GM19240 (cell line): ENCODE data around the gene LYST.
A peak's percentile ranks its signal among the peaks of the same experiment; 100 is the strongest.
"Not testable (repeated sequence)": the region's sequence is repeated elsewhere in the genome, so short reads cannot be mapped to it uniquely, and the experiment has no call there.

Experiments
- DNase-seq: peaks from one replicate; pipeline ENCODE4 v3.0.0; 2011; ENCODE audit warnings: low spot score; ENCODE audit not compliant: insufficient read length

The LYST gene

GRCh38 chr1:235670157-235670776, 196.4 kb downstream of the LYST start:
- no peak for DNase-seq

GRCh38 chr1:235669277-235669676, 197.4 kb downstream of the LYST start:
- no peak for DNase-seq

- DNase-seq, result no peak
Observed at GRCh38 chr1:235663628-235664027, 203.1 kb downstream of the LYST start.

GRCh38 chr1:235661568-235661967, 205.1 kb downstream of the LYST start:
- DNase-seq, result no peak

GRCh38 chr1:235659186-235659771, 207.4 kb downstream of the LYST start:
- no peak for DNase-seq

GRCh38 chr1:235657747-235658526, 208.8 kb downstream of the LYST start:
- DNase-seq, result no peak

GRCh38 chr1:235657269-235657668, 209.4 kb downstream of the LYST start:
- no peak for DNase-seq

- DNase-seq, result no peak
Observed at GRCh38 chr1:235652364-235652763, 214.3 kb downstream of the LYST start.

- DNase-seq, result no peak
Observed at GRCh38 chr1:235651170-235651806, 215.4 kb downstream of the LYST start.

- DNase-seq, result no peak
Observed at GRCh38 chr1:235650341-235651169, 216.2 kb downstream of the LYST start.

- no peak for DNase-seq
Observed at GRCh38 chr1:235649368-235650163, 217.1 kb downstream of the LYST start, which contains the start of gene GNG4. TSS of gene GNG4 (minus strand) at chr1:235649784. CDS start at chr1:235583838, 65,946 bp downstream.

GRCh38 chr1:235648954-235649367, 217.7 kb downstream of the LYST start:
- peak; percentile 45 for DNase-seq

- DNase-seq, result no peak
Observed at GRCh38 chr1:235648407-235648907, 218.2 kb downstream of the LYST start.

GRCh38 chr1:235647537-235647936, 219.2 kb downstream of the LYST start:
- not testable (repeated sequence) for DNase-seq

- DNase-seq, result no peak
Observed at GRCh38 chr1:235646463-235646862, 220.2 kb downstream of the LYST start.

GRCh38 chr1:235644693-235645305, 221.9 kb downstream of the LYST start:
- no peak for DNase-seq

- no peak for DNase-seq
Observed at GRCh38 chr1:235643837-235644692, 222.6 kb downstream of the LYST start.

GRCh38 chr1:235642943-235643371, 223.7 kb downstream of the LYST start:
- DNase-seq, result no peak
